GM12801 (cell line): ENCODE results near the gene CACNA1C.

Experiments
- TF ChIP-seq, protein P1 (sequence below): IDR thresholded peaks from one replicate; pipeline ENCODE4 v1.5.1; 2011; ENCODE audit warnings: control low read depth; ENCODE audit not compliant: insufficient read length; ENCODE audit errors: extremely low read depth

Gene CACNA1C

DNA sequence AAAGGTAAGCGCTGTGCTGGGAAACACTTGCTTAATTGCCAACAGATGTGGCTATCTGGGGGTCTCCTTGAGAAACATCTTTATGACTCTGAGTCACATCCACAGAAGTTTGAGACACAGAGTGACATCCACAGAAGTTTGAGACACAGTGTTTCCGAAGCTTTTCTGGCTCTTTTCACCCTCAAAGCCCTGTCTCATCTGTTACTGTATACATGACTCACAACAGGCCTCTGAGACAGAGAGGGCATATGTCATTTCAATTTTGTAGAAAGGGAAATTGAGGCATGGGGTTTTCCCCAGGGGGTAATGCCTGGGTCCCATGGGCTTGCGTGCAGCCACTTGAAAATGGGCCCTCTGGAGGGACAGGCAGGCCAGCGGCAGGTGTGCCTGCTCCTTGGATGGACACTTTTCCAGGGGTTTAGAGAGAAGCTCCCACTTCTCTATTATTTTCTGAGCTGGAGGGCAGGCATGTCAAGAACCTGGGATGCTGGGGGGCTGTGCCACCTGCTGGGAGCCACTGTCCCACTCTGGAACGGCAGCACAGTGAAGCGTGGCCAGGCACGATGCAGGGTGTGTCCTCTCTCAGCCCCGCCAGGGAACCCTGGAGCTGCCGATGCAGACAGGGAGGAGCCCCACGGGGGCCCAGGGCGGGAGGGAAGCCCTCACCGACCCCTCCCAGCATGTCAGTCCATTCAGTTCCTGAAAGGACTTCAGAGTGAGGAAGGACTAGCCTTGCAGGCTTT lies 630.7 kb downstream of the CACNA1C start:
- TF ChIP-seq, protein P1, sequence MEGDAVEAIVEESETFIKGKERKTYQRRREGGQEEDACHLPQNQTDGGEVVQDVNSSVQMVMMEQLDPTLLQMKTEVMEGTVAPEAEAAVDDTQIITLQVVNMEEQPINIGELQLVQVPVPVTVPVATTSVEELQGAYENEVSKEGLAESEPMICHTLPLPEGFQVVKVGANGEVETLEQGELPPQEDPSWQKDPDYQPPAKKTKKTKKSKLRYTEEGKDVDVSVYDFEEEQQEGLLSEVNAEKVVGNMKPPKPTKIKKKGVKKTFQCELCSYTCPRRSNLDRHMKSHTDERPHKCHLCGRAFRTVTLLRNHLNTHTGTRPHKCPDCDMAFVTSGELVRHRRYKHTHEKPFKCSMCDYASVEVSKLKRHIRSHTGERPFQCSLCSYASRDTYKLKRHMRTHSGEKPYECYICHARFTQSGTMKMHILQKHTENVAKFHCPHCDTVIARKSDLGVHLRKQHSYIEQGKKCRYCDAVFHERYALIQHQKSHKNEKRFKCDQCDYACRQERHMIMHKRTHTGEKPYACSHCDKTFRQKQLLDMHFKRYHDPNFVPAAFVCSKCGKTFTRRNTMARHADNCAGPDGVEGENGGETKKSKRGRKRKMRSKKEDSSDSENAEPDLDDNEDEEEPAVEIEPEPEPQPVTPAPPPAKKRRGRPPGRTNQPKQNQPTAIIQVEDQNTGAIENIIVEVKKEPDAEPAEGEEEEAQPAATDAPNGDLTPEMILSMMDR: no peak

DNA sequence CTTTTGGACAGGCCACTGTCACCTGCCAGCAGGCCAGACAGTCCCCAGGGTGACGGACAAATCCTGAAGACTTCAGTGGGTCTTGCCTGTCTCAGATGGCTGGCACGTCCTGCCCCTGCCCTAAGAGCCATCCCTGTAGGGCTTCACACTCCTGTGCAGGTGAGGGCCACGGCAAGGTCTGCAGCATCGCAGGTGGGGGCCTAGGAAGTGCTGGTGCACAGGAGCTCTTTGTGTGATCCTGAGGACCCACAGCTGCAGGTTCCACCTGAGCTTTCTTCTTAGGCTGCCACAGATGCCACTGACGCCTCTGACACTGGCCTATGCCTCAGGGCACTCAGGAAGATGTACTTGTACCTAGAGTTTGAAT lies 633.5 kb downstream of the CACNA1C start:
- TF ChIP-seq, protein P1: no peak

DNA sequence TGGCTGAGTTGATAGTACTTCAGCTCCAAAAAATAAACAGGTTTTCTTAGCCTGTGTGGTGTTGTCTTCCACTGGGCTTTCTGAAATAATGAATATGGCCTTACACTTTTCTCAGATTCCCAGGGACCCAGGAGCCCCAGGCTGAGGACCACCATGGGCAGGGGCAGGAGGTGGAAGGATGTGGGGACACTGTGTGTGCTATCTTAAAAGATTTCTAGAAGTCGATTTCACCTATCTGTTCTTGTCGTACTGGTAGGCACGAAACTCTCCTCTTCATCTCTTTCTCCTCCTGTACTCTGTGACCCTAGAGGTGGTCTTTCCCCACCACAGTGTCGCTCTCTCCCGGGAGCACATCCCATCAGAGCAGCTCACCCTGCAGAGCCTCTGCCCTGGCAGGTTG lies 634.3 kb downstream of the CACNA1C start:
- TF ChIP-seq, protein P1: no peak

DNA sequence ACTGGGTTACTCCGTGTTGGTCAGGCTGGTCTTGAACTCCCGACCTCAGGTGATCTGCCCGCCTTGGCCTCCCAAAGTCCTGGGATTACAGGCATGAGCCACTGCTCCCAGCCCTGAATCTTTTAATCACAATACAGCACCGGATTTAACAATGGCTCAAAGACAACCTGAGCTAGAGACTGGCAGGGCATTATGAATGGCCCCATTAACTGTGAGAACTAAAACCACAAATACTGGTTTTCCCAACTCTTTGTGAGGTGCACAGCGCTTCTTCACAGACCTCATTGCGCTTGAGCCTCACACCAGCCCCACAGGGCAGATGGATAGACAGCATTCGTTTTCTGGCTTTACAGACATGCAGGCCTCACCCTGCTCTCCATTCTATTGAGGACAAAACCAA lies 634.9 kb downstream of the CACNA1C start:
- TF ChIP-seq, protein P1: no peak

DNA sequence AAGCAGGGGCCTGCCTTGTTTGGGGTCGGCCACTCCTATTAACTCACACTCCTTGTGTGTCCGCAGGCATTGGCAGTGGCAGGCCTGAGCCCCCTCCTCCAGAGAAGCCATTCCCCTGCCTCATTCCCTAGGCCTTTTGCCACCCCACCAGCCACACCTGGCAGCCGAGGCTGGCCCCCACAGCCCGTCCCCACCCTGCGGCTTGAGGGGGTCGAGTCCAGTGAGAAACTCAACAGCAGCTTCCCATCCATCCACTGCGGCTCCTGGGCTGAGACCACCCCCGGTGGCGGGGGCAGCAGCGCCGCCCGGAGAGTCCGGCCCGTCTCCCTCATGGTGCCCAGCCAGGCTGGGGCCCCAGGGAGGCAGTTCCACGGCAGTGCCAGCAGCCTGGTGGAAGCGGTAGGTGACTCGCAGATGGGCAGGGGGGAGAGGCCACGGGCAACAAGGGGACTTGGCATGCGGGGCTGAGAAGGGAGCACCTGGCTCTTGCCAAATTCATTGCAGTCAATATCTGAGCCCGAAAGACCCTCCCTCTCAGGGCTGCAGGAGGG lies 635.7 kb downstream of the CACNA1C start:
- TF ChIP-seq, protein P1: no peak

DNA sequence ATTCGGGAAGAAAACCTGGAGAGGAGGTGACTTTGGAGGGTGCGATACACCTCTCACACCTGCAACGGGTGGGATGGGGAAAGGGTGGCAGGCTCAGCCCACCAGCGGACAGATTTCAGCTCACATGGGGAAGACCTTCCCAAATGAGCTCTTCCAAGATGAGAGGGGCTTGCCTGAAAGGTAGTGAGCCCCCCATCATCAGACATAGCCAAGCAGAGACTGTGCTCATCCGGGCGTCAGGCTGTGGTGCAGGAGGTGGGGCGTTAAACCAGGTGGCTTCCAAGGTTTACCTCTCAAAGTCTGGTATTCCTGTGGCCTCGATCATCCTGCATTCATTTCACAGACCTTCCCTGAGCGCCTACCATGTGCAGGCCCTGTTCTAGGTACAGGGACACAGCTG lies 636.6 kb downstream of the CACNA1C start:
- TF ChIP-seq, protein P1: no peak

DNA sequence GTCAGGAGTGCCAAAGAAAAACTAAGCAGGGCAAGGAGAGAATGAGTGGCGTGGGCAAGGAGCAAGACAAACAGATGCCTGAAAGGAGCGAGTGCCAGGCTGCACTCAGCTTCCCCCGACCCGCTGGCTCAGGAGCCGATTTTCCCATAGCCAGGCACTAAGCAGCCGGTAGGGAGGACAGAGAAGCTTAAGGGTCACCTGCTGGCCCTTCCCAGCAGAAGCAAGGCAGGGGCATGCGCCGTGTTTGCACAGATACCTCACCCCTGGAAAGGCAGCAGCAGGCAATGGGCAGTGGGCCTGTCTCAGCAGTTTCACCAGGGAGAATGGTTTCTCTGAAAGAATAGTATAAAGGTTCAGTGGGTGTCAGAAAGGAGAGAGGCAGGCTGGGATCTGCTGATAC lies 637.1 kb downstream of the CACNA1C start:
- TF ChIP-seq, protein P1: no peak
